VCaP (cell line): ENCODE results near the gene GSC.
A peak's percentile ranks its signal among the peaks of the same experiment; 100 is the strongest.
"Not testable (repeated sequence)": the region's sequence is repeated elsewhere in the genome, so short reads cannot be mapped to it uniquely, and the experiment has no call there.

ENCODE experiments used
- H3K27ac ChIP-seq: fragments of 450-650 bp; 2 replicates; pipeline ENCODE4 v1.5.1; 2017
- TF ChIP-seq, protein P1 (sequence below): fragments of 450-650 bp; conservative IDR thresholded peaks from 2 replicates; pipeline ENCODE4 v1.5.1; 2017; ENCODE audit warnings: mild to moderate bottlenecking, moderate library complexity

GSC gene

GRCh38 chr14:94769391-94770250, at the start of gene GSC:
TSS of gene GSC (minus strand) at chr14:94770113. CDS start at chr14:94770015, 98 bp downstream.
- TF ChIP-seq, protein P1, sequence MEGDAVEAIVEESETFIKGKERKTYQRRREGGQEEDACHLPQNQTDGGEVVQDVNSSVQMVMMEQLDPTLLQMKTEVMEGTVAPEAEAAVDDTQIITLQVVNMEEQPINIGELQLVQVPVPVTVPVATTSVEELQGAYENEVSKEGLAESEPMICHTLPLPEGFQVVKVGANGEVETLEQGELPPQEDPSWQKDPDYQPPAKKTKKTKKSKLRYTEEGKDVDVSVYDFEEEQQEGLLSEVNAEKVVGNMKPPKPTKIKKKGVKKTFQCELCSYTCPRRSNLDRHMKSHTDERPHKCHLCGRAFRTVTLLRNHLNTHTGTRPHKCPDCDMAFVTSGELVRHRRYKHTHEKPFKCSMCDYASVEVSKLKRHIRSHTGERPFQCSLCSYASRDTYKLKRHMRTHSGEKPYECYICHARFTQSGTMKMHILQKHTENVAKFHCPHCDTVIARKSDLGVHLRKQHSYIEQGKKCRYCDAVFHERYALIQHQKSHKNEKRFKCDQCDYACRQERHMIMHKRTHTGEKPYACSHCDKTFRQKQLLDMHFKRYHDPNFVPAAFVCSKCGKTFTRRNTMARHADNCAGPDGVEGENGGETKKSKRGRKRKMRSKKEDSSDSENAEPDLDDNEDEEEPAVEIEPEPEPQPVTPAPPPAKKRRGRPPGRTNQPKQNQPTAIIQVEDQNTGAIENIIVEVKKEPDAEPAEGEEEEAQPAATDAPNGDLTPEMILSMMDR: peak; percentile 18
- peak within 1 kb of the TSS; percentile 74 for H3K27ac ChIP-seq

GRCh38 chr14:94819531-94819930, 49.6 kb upstream of the GSC start:
- TF ChIP-seq, protein P1: no peak
- H3K27ac ChIP-seq: no peak overlapping the region

GRCh38 chr14:94816113-94816512, 46.2 kb upstream of the GSC start:
- H3K27ac ChIP-seq: no peak overlapping the region
- TF ChIP-seq, protein P1: peak; percentile 41

DNA sequence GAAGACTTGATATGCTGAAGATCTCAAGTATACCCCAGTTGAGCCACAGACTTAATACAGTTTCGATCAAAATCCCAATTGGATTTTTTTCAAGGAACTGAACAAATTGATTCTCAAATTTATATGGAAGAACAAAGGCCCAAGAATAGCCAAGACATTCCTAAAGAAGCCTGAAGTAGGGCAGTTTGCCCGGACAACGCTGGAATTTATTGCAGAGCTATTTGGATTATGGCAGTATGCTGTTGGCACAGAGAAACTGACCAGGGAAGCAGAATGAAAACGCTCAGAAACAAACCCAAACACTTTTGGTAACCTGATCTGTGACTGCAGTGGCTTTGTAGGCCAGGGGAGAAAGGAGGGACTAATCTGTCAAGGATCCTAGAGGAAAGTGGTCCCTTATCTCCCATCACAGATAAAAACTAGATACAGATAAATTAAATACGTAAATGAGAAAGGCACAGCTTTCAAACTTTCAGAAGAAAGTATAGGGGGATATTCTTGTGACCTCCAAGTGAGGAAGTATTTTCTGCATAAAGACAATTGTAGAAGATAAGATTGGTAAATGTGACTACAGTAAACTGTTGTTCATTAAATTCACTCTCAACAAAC, 35.9 kb upstream of the GSC start:
- TF ChIP-seq, protein P1: no peak

GRCh38 chr14:94801225-94801624, 31.3 kb upstream of the GSC start:
- H3K27ac ChIP-seq: no peak overlapping the region
- TF ChIP-seq, protein P1: no peak

More for the DNA sequence above, 35.9 kb upstream of the GSC start:
- H3K27ac ChIP-seq: peak overlapping the region; percentile 69

GRCh38 chr14:94800764-94801163, 30.9 kb upstream of the GSC start:
- not testable (repeated sequence) for H3K27ac ChIP-seq
- TF ChIP-seq, protein P1: peak; percentile 38

GRCh38 chr14:94797887-94798286, 28.0 kb upstream of the GSC start:
- H3K27ac ChIP-seq: no peak overlapping the region
- TF ChIP-seq, protein P1: no peak
